Sigmoid colon (tissue), 3 donors: ENCODE measurements around the gene C10orf62.

Experiments used
- CTCF ChIP-seq, 4 experiments: fragments of 450-650 bp in 3 of 4; fragments of 200-600 bp in 1 of 4; IDR thresholded peaks; one replicate each; pipeline ENCODE4 v1.5.1; 2016 to 2019; ENCODE audit warnings: antibody characterized with exemption in 4 of 4, mild to moderate bottlenecking in 3 of 4, moderate library complexity in 2 of 4
- POLR2A ChIP-seq, 2 donors: fragments of 450-650 bp; IDR thresholded peaks; one replicate each; pipeline ENCODE4 v1.6.1; 2016; ENCODE audit warnings: antibody characterized with exemption in 2 of 2, mild to moderate bottlenecking in 2 of 2, moderate library complexity in 2 of 2

- no peak for TF ChIP-seq POLR2A (IDR thresholded peaks at IDR 0.05)
- no peak for TF ChIP-seq CTCF (IDR thresholded peaks at IDR 0.05)
Observed at GRCh38 chr10:97571622-97572021, 17.9 kb upstream of the C10orf62 start.
